HL-60 (cell line): ENCODE data around the gene LIN54.

ENCODE experiments used
- DNase-seq, 2 experiments: peaks; one replicate each; pipeline ENCODE4 v3.0.0-alpha.2; 2010 to 2020; ENCODE audit warnings: low read depth in 1 of 2, low spot score in 1 of 2
- H3K27ac ChIP-seq: fragments of 250-450 bp; sonication (Bioruptor Pico); replicated peaks from 2 replicates; pipeline ENCODE4 v1.5.1; 2020; ENCODE audit warnings: mild to moderate bottlenecking, moderate library complexity
- H3K27me3 ChIP-seq: fragments of 250-450 bp; sonication (Bioruptor Pico); 2 replicates; pipeline ENCODE4 v1.5.1; 2021; ENCODE audit warnings: mild to moderate bottlenecking, moderate library complexity; ENCODE audit not compliant: insufficient read depth, poor library complexity, severe bottlenecking
- H3K4me3 ChIP-seq: replicated peaks from 2 replicates; pipeline ENCODE4 v1.5.1; 2011; ENCODE audit warnings: mild to moderate bottlenecking, control low read depth, low read length; ENCODE audit not compliant: insufficient read depth
- GABPA ChIP-seq: IDR thresholded peaks from 2 replicates; pipeline ENCODE4 v1.6.1; 2012; ENCODE audit warnings: low read depth
- POLR2AphosphoS5 ChIP-seq: IDR thresholded peaks from 2 replicates; pipeline ENCODE4 v1.6.1; 2012; ENCODE audit warnings: low read depth
- SPI1 ChIP-seq: IDR thresholded peaks from 2 replicates; pipeline ENCODE4 v1.6.1; 2012; ENCODE audit warnings: low read depth, mild to moderate bottlenecking, borderline replicate concordance
- TF ChIP-seq, protein P1 (sequence below): IDR thresholded peaks from 2 replicates; pipeline ENCODE4 v1.6.1; 2012; ENCODE audit warnings: low read depth; ENCODE audit not compliant: insufficient replicate concordance
- TF ChIP-seq, protein P2 (sequence below): IDR thresholded peaks from one replicate; pipeline ENCODE4 v1.5.1; 2011; ENCODE audit warnings: low read length, control low read depth, inconsistent platforms; ENCODE audit not compliant: insufficient read depth

LIN54 gene

DNA sequence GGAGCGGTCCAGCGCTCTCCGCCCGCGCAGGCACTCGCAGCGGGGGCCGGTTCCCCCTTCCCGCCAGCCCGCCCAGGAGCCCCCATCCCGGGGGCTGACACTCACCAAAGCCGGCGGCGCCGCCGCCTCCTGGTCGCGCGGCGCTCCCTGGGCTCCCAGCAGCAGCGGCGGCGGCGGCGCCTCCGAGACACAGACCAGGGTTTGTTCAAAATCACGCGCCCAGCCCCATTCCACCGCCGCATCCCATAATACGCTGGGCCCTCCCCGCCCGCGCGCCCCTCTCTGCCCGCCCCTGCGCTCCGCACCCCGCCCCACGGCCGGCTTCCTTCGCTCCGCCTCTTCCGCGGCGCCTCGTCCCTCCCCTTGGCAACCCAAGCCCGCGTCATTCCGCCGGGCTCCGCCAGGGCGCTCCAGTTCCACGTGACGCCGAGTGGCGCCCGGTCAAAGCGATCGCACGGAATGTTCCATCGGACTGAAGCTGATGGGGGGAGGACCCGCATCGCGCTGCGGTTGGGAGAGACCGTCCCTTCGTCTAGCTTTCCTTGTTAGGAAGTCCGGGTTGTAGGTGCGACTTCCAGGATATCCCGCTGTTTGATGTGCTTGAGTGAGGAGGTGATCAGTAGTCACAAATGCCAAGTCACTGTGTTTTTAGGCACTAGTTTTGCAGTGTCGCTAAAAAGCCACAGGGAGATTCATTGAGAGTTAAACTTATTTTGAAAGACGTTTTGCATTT is 2.2 kb upstream of the LIN54 start:
- peak overlapping the region; percentile 86 for H3K4me3 ChIP-seq
- DNase-seq = peak; percentile 97 to 98
- peak overlapping the region; percentile 92 for H3K27ac ChIP-seq
- TF ChIP-seq, protein P1, sequence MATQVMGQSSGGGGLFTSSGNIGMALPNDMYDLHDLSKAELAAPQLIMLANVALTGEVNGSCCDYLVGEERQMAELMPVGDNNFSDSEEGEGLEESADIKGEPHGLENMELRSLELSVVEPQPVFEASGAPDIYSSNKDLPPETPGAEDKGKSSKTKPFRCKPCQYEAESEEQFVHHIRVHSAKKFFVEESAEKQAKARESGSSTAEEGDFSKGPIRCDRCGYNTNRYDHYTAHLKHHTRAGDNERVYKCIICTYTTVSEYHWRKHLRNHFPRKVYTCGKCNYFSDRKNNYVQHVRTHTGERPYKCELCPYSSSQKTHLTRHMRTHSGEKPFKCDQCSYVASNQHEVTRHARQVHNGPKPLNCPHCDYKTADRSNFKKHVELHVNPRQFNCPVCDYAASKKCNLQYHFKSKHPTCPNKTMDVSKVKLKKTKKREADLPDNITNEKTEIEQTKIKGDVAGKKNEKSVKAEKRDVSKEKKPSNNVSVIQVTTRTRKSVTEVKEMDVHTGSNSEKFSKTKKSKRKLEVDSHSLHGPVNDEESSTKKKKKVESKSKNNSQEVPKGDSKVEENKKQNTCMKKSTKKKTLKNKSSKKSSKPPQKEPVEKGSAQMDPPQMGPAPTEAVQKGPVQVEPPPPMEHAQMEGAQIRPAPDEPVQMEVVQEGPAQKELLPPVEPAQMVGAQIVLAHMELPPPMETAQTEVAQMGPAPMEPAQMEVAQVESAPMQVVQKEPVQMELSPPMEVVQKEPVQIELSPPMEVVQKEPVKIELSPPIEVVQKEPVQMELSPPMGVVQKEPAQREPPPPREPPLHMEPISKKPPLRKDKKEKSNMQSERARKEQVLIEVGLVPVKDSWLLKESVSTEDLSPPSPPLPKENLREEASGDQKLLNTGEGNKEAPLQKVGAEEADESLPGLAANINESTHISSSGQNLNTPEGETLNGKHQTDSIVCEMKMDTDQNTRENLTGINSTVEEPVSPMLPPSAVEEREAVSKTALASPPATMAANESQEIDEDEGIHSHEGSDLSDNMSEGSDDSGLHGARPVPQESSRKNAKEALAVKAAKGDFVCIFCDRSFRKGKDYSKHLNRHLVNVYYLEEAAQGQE = peak; percentile 50
- TF ChIP-seq SPI1 = 0 out of 2 replicates have a peak, but pooled peaks have one; percentile 0
- TF ChIP-seq GABPA = 0 out of 2 replicates have a peak, but pooled peaks have one; percentile 7
- TF ChIP-seq, protein P2, sequence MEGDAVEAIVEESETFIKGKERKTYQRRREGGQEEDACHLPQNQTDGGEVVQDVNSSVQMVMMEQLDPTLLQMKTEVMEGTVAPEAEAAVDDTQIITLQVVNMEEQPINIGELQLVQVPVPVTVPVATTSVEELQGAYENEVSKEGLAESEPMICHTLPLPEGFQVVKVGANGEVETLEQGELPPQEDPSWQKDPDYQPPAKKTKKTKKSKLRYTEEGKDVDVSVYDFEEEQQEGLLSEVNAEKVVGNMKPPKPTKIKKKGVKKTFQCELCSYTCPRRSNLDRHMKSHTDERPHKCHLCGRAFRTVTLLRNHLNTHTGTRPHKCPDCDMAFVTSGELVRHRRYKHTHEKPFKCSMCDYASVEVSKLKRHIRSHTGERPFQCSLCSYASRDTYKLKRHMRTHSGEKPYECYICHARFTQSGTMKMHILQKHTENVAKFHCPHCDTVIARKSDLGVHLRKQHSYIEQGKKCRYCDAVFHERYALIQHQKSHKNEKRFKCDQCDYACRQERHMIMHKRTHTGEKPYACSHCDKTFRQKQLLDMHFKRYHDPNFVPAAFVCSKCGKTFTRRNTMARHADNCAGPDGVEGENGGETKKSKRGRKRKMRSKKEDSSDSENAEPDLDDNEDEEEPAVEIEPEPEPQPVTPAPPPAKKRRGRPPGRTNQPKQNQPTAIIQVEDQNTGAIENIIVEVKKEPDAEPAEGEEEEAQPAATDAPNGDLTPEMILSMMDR = no peak
- peak; percentile 87 for TF ChIP-seq POLR2AphosphoS5
- H3K27me3 ChIP-seq = no peaks in the 10 kb centered on the region

DNA sequence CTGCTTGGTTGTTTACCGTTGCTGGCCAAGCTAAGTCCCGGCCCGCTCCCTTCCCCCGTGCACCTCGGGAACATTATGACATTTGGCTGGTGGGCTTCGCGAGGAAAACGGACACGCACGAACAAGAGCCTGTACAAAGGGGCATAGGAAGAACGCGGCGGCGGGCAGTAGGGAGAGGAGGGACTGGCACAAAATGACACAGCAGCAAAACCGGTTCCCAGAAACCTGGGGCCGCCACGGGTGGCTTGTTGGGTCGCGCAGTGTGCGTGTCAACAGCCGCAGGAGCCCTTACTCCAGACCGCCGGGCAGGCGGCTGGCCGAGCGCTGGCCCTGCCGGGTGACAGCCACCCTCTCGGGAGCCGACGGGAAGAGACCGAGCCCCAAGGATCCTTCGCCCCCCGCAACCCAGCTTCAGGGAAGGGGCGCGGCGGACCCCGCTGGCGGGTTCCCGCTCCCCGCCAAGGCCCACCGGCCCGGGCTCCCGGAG is 1.6 kb upstream of the LIN54 start:
- TF ChIP-seq, protein P1 = no peak
- TF ChIP-seq POLR2AphosphoS5 (no peak), SPI1 (no peak), GABPA (no peak)
- TF ChIP-seq, protein P2 = no peak
- no peaks in the 10 kb centered on the region for H3K27me3 ChIP-seq
- H3K4me3 ChIP-seq = peak overlapping the region; percentile 86
- peak overlapping the region; percentile 92 for H3K27ac ChIP-seq
- DNase-seq = peak in 1 of 2 experiments; percentile 45

DNA sequence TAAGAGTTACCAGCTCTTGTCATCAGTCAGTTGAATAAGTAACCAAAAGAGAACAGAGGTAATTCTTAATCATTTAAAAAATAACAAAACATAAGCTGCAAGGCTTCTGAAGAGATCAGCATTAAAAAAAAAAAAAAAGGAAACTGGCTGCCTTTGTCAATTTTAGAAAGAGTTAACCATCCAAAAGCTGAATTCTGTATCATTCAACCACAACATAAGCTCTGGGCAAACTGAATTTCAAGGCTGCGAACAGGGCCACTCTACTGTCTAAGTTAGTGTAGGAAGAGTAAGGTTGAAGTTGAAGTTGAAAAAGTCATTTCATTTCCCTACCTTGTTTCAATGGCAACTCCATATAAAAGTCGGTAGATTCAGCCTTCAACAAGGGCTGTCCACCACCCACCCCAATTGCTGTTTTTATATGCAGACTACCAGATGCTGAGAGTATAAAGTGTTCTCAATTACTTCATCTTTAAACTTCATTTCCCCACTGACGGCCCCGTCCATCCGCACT is 1.1 kb upstream of the LIN54 start:
- DNase-seq = no peak
- H3K27ac ChIP-seq = peak overlapping the region; percentile 92
- peak overlapping the region; percentile 86 for H3K4me3 ChIP-seq
- TF ChIP-seq, protein P1 = no peak
- no peak for TF ChIP-seq SPI1
- TF ChIP-seq, protein P2 = no peak
- H3K27me3 ChIP-seq = no peaks in the 10 kb centered on the region
